Effector memory CD8-positive, alpha-beta T cell (primary cell): ENCODE results near the gene LMX1B.
A peak's percentile ranks its signal among the peaks of the same experiment; 100 is the strongest.
"Not testable (repeated sequence)": the region's sequence is repeated elsewhere in the genome, so short reads cannot be mapped to it uniquely, and the experiment has no call there.

Experiments used
- ATAC-seq: fragments of 150-1000 bp; cut with Tn5 transposase; replicated peaks from 2 replicates; pipeline ENCODE4 v1.10.0; 2021; ENCODE audit warnings: mild to moderate bottlenecking, moderate library complexity
- DNase-seq, 3 experiments: peaks; one replicate each; pipeline ENCODE4 v3.0.0; 2021
- H3K27ac Mint-ChIP-seq, 2 donors: one replicate each; pipeline ENCODE4 v1.8.0; 2022; ENCODE audit warnings: mild to moderate bottlenecking in 2 of 2, mixed read lengths in 2 of 2, moderate library complexity in 2 of 2
- H3K27me3 Mint-ChIP-seq, 2 donors: one replicate each; pipeline ENCODE4 v1.8.0; 2022; ENCODE audit warnings: mixed read lengths in 2 of 2
- H3K36me3 Mint-ChIP-seq: one replicate; pipeline ENCODE4 v1.8.0; 2022; ENCODE audit warnings: mild to moderate bottlenecking, moderate library complexity, mixed read lengths; ENCODE audit not compliant: insufficient read depth
- H3K4me1 Mint-ChIP-seq, 2 donors: one replicate each; pipeline ENCODE4 v1.8.0; 2022; ENCODE audit warnings: low read depth in 2 of 2, mixed read lengths in 2 of 2
- H3K4me3 Mint-ChIP-seq, 2 donors: one replicate each; pipeline ENCODE4 v1.8.0; 2022; ENCODE audit warnings: mild to moderate bottlenecking in 2 of 2, mixed read lengths in 2 of 2, moderate library complexity in 2 of 2
- H3K9me3 Mint-ChIP-seq, 2 donors: one replicate each; pipeline ENCODE4 v1.8.0; 2022; ENCODE audit warnings: mixed read lengths in 2 of 2

The LMX1B gene

DNA sequence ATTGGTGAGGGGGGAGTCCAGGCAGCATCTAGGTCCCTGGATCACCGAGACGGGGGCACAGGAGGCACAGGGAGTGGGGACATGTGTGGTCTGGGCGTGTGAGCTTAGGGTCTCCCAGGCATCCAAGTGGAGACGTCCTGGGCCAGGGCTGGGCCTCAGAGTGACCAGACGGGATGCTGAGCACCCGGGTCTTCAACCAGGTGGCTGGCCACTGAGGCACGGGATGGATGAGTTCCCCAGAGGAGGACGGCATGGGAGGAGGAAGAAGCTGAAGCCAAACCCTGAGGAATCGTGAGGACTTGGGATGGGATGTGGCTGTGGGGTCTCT, 88.0 kb downstream of the LMX1B start:
- no peak for DNase-seq
- Mint-ChIP-seq H3K4me3 (no peak overlapping the region), H3K4me1 (peaks cover 12 to 15% of the 10 kb centered on the region in 2 donors), H3K27me3 (peaks cover 48 to 88% of the 10 kb centered on the region in 2 donors), H3K27ac (no peak overlapping the region), H3K36me3 (peaks cover 4% of the 10 kb centered on the region), H3K9me3 (no peaks in the 10 kb centered on the region)
- no peak for ATAC-seq

DNA sequence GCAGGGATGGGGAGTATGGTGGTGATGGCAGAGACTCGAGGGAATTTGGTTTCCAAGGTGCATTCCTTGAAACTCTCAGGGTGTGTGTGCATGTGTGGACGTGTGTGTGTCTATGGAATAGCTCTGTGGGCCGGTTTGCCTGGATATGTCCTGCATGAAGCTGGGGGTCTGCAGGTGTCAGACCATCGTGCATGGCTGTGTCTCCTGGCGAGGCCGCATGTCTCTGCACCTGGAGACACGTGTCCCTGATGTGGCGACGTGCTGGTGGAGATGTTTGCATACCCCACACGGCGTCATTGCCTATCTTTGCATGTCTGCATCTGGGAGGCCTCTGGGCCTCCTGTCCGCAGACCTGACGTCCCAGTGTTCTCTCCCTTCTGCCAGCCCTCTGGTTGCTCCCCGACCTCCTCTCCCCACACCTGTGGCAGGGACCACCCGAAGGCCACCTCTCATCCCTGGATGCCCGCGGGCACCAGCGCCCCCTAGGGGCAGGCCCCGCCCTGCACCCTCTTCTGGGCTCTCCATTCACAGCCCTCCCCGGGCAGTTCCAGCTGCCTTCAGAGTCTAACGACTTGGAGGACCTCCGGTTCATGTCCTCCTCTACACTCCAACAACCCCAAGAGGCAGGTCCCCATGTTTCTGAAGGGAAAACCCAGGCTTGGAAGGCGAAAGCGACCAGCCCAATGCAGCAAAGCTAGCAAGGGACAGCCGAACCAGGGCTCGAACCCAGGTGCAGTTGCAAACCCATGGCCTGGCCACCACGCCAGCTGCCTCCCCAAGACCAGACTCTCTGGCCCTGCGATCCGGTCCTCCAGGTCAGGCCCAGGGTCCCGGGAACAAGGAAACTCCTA, 88.6 kb downstream of the LMX1B start:
- Mint-ChIP-seq H3K9me3 (no peaks in the 10 kb centered on the region), H3K4me1 (peaks cover 12 to 15% of the 10 kb centered on the region in 2 donors), H3K36me3 (peaks cover 4% of the 10 kb centered on the region), H3K27me3 (peaks cover 48 to 82% of the 10 kb centered on the region in 2 donors), H3K27ac (no peak overlapping the region), H3K4me3 (no peak overlapping the region)
- ATAC-seq (no peak), DNase-seq (peak; percentile 33 to 39 (median 35))

- Mint-ChIP-seq H3K9me3 (no peaks in the 10 kb centered on the region), H3K4me3 (no peak overlapping the region), H3K4me1 (peaks cover 12 to 15% of the 10 kb centered on the region in 2 donors), H3K27ac (no peak overlapping the region), H3K27me3 (peaks cover 48 to 74% of the 10 kb centered on the region in 2 donors), H3K36me3 (peaks cover 4% of the 10 kb centered on the region)
- DNase-seq (no peak), ATAC-seq (no peak)
Measured at GRCh38 chr9:126703002-126703865, 89.5 kb downstream of the LMX1B start.

DNA sequence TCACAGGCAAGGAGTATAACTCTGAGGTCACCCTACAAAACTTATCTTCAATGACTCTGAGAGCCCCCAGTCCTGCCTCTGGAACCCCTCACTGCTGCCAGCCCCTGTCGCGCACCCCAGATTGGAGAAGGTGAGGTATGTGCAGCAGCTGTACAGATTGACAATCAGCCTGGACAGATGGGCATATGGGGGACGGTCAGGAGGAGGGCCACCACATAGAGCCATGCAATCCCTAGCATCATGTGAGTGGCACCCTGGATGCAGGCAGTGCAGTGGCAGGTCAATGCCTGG, 90.1 kb downstream of the LMX1B start:
- no peak overlapping the region for H3K27ac Mint-ChIP-seq
- ATAC-seq, result no peak
- peaks cover 48 to 68% of the 10 kb centered on the region in 2 donors for H3K27me3 Mint-ChIP-seq
- peaks cover 7% of the 10 kb centered on the region for H3K36me3 Mint-ChIP-seq
- H3K4me3 Mint-ChIP-seq, result no peak overlapping the region
- no peak for DNase-seq
- H3K4me1 Mint-ChIP-seq, result peaks cover 12 to 15% of the 10 kb centered on the region in 2 donors
- no peaks in the 10 kb centered on the region for H3K9me3 Mint-ChIP-seq

- H3K4me3 Mint-ChIP-seq, result no peak overlapping the region
Measured at GRCh38 chr9:126704157-126704891, 90.6 kb downstream of the LMX1B start.

DNA sequence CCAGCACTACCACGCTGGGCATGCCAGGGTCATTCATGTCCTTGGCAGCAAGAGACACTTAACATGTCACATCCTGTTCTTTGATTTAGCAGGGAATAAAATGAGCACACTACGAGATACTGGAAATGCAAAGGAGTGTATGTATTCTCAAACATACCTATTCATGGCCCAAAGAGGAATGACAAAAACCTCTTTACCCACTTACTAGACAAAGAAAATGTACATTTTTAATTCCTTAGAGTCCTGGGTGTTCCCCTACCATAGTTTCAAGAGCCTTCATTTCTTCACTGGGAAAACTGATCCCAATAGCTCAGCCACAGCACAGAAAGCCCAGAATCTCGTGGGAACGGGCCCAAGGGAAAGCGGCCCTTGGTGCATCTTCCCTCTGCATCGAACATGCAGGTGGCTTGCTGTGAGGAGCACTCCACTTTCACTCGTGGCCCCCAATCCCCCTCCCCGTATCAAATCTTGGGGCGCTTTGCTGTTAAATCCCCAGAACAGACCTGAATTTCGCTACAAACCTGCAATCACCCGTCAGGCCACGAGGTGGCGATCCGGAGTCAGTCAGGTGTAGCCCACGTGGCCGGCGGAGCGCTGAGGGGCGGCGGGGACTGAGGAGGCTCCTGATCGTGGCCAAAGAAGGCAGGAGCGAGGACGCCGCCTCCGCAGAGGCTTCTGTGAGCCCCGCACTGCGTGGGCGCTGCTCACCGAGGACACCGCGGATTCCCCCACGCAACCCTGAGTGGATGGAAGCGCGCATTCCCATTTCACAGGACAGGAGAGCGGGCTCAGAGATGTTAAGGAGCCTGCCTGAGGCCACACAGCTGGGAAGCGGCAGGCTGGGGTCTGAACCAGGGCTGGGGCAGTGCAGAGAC, 91.4 kb downstream of the LMX1B start:
- H3K36me3 Mint-ChIP-seq, result peaks cover 9% of the 10 kb centered on the region
- peak overlapping the region in 1 of 2 donors; percentile 66 for H3K27ac Mint-ChIP-seq
- H3K9me3 Mint-ChIP-seq, result no peaks in the 10 kb centered on the region
- DNase-seq, result peak; percentile 84 to 90 (median 84)
- peak; percentile 82 for ATAC-seq
- H3K4me3 Mint-ChIP-seq, result peak overlapping the region; percentile 70 to 71
- H3K27me3 Mint-ChIP-seq, result peaks cover 43 to 56% of the 10 kb centered on the region in 2 donors
- peaks cover 12 to 15% of the 10 kb centered on the region in 2 donors for H3K4me1 Mint-ChIP-seq

More at GRCh38 chr9:126704157-126704891, 90.6 kb downstream of the LMX1B start:
- Mint-ChIP-seq H3K27ac (no peak overlapping the region), H3K4me1 (peaks cover 12 to 15% of the 10 kb centered on the region in 2 donors), H3K27me3 (peaks cover 48 to 64% of the 10 kb centered on the region in 2 donors), H3K36me3 (peaks cover 9% of the 10 kb centered on the region), H3K9me3 (no peaks in the 10 kb centered on the region)
- no peak for ATAC-seq
- DNase-seq, result peak in 1 of 3 experiments; percentile 3

GRCh38 chr9:126705767-126706697, 92.3 kb downstream of the LMX1B start:
- peak overlapping the region in 1 of 2 donors; percentile 66 for H3K27ac Mint-ChIP-seq
- H3K4me1 Mint-ChIP-seq, result peaks cover 12 to 15% of the 10 kb centered on the region in 2 donors
- H3K36me3 Mint-ChIP-seq, result peaks cover 9% of the 10 kb centered on the region
- H3K27me3 Mint-ChIP-seq, result peaks cover 40 to 47% of the 10 kb centered on the region in 2 donors
- H3K4me3 Mint-ChIP-seq, result peak overlapping the region; percentile 70 to 71
- peak; percentile 63 to 74 (median 67) for DNase-seq
- no peaks in the 10 kb centered on the region for H3K9me3 Mint-ChIP-seq
- ATAC-seq, result peak; percentile 68

- Mint-ChIP-seq H3K27ac (no peak overlapping the region), H3K27me3 (peaks cover 33 to 40% of the 10 kb centered on the region in 2 donors), H3K4me1 (peaks cover 12 to 13% of the 10 kb centered on the region in 2 donors)
Measured at GRCh38 chr9:126706698-126707053, 92.9 kb downstream of the LMX1B start.

DNA sequence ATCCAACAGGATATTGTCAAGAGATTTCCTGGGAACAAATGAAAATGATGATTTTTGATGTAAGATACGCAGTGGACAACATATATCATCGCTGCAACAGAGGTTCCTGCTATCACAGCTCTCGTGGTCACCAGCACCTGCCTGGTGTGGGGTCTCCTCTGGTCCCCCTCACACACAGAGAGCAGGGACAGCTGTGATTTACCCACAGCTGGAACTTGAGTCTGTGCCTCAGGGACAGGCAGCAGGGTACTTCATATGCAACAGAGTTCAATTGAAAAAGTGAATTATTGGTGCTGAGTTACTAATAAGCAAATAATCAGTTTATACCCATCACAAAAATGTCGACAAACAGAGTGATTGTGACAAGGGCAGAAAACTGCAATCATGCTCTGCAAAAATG, 93.4 kb downstream of the LMX1B start:
- ATAC-seq (no peak), DNase-seq (peak in 1 of 3 experiments; percentile 0)
- Mint-ChIP-seq H3K27ac (no peak overlapping the region), H3K27me3 (peaks cover 29 to 36% of the 10 kb centered on the region in 2 donors), H3K4me1 (peaks cover 12 to 13% of the 10 kb centered on the region in 2 donors), H3K9me3 (no peaks in the 10 kb centered on the region), H3K36me3 (peaks cover 9% of the 10 kb centered on the region), H3K4me3 (no peak overlapping the region)

More at GRCh38 chr9:126706698-126707053, 92.9 kb downstream of the LMX1B start:
- Mint-ChIP-seq H3K36me3 (peaks cover 9% of the 10 kb centered on the region), H3K4me3 (no peak overlapping the region), H3K9me3 (no peaks in the 10 kb centered on the region)
- ATAC-seq (no peak), DNase-seq (no peak)

DNA sequence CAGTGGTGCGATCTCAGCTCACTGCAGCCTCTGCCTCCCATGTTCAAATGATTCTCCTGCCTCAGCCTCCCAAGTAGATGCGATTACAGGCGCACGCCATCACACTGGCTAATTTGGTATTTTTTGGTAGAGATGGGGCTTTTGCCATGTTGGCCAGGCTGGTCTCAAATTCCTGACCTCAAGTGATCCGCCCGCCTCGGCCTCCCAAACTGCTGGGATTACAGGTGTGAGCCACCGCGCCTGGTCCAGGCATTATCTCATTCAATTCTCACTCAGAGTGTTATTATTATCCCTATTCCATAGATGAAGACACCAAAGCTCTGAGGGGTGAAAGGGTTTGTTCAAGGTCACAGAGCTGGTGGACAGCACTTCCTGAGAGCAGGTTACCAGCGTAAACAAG, 94.0 kb downstream of the LMX1B start:
- ATAC-seq, DNase-seq, H3K9me3 Mint-ChIP-seq, H3K36me3 Mint-ChIP-seq, H3K27ac Mint-ChIP-seq, H3K4me3 Mint-ChIP-seq: not testable (repeated sequence)
- peaks cover 23 to 30% of the 10 kb centered on the region in 2 donors for H3K27me3 Mint-ChIP-seq
- peaks cover 12 to 13% of the 10 kb centered on the region in 2 donors for H3K4me1 Mint-ChIP-seq

- Mint-ChIP-seq H3K27ac (no peak overlapping the region), H3K36me3 (peaks cover 9% of the 10 kb centered on the region)
- DNase-seq, result peak in 1 of 3 experiments; percentile 1
Measured at GRCh38 chr9:126708178-126708577, 94.5 kb downstream of the LMX1B start.

More at GRCh38 chr9:126708178-126708577, 94.5 kb downstream of the LMX1B start:
- peaks cover 12 to 13% of the 10 kb centered on the region in 2 donors for H3K4me1 Mint-ChIP-seq
- no peaks in the 10 kb centered on the region for H3K9me3 Mint-ChIP-seq
- no peak overlapping the region for H3K4me3 Mint-ChIP-seq
- ATAC-seq, result no peak
- peaks cover 23 to 25% of the 10 kb centered on the region in 2 donors for H3K27me3 Mint-ChIP-seq
